Fibroblast of mammary gland (primary cell): ENCODE measurements around the gene BLCAP.
A peak's percentile ranks its signal among the peaks of the same experiment; 100 is the strongest.

ENCODE experiments used
- DNase-seq: peaks from one replicate; pipeline ENCODE4 v3.0.0-alpha.2; 2010; ENCODE audit warnings: low read depth
- H3K4me3 ChIP-seq: 2 replicates; pipeline ENCODE4 v1.5.1; 2011; ENCODE audit warnings: low read depth, mild to moderate bottlenecking, low read length, moderate library complexity; ENCODE audit not compliant: control insufficient read depth
- TF ChIP-seq, protein P1 (sequence below): conservative IDR thresholded peaks from 2 replicates; pipeline ENCODE4 v1.5.1; 2011; ENCODE audit warnings: low read depth, low read length, inconsistent platforms; ENCODE audit not compliant: control insufficient read depth, insufficient read depth

Gene BLCAP

GRCh38 chr20:37520419-37520955, 7.2 kb downstream of the BLCAP start:
- TF ChIP-seq, protein P1, sequence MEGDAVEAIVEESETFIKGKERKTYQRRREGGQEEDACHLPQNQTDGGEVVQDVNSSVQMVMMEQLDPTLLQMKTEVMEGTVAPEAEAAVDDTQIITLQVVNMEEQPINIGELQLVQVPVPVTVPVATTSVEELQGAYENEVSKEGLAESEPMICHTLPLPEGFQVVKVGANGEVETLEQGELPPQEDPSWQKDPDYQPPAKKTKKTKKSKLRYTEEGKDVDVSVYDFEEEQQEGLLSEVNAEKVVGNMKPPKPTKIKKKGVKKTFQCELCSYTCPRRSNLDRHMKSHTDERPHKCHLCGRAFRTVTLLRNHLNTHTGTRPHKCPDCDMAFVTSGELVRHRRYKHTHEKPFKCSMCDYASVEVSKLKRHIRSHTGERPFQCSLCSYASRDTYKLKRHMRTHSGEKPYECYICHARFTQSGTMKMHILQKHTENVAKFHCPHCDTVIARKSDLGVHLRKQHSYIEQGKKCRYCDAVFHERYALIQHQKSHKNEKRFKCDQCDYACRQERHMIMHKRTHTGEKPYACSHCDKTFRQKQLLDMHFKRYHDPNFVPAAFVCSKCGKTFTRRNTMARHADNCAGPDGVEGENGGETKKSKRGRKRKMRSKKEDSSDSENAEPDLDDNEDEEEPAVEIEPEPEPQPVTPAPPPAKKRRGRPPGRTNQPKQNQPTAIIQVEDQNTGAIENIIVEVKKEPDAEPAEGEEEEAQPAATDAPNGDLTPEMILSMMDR = no peak

DNA sequence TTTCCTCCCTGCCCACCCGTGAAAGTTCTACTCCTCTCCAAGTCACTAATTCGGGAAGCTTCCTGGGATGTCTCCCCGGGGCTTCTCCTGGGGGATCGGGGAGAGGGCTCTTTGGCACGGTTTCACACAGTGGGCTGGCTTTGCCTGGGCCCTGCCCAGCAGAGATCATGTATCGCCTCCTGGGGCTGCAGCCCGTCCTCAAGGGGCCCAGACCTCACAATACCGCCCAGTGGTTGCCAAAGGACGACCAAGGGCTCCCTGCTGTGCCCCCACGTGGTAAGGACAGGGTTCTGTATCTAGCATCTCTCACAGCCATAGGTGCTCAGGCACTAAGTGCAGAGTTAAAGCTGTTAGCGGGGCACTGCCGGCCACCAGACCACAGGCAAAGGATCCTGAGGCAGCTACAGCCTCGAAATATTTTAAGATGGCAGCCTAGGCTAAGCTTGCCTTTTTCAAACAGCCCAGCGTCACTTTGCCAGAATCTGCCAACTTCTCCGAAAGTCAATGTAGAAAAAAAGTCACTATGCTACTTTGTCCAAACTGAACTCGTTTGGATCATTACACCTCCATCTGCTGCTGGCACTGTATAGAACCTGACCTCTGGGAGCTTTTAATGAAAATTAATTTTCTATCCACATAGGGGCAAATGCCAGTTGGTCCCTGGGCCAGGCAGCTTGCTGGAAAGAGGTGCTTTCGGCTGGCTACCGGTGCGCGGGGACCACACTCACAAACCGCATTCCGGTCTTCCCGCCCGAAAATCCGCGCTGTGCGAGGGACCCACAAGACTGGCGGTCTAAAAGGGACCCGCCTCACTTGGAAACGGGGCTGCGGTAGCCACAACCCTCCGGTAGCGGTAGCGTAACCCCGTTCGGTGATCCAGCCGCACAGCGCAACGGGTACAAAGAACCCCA, 7.9 kb downstream of the BLCAP start:
- H3K4me3 ChIP-seq = no peak overlapping the region
- TF ChIP-seq, protein P1 = no peak

More at GRCh38 chr20:37520419-37520955, 7.2 kb downstream of the BLCAP start:
- no peak for DNase-seq
- H3K4me3 ChIP-seq = no peak overlapping the region

DNA sequence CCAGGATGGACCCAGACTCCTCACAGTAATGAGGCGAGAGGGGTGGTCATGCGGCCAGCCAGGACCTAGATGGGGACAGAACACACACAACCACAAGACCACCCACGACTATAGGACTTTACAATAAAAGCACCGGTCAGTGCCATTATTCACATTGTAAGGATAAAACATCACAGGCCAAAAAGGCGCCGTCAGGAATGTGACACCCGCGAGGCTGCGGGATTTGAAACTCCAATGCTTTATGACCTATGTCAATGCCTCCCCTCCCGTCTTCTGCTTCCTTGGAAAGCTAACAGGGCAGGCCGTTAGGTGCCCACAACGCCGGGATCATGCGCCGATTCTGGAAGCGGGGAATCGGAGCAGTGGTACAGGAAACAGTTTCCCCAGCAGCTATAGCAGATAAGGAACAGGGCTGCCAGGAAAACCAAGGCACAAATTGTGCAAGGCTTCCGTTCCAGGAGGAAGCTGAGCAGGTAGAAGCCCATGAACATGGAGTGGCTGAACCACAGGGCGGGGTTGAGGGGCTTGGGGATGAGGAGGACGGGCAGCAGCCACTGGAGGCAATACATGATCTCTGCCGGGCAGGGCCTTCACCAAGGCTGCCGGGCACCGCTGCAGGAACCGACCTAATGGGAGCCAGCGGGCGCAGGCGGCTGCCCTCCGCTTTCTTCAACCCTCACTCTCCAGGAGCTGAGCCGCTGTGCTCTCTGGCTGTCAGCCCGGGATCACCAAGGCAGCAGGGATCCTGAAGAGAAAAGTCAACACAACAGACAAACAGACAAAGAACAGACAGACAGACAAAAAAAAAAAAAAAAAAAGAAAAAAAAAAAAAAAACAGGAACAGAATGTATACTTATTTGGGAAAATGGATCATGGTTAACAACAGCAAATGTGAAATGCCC, 8.8 kb downstream of the BLCAP start:
- TF ChIP-seq, protein P1 = no peak
- DNase-seq = no peak
- no peak overlapping the region for H3K4me3 ChIP-seq

More for the DNA sequence above, 7.9 kb downstream of the BLCAP start:
- DNase-seq = no peak

- no peak for DNase-seq
- no peak overlapping the region for H3K4me3 ChIP-seq
Measured at GRCh38 chr20:37518059-37518458, 9.6 kb downstream of the BLCAP start.

DNA sequence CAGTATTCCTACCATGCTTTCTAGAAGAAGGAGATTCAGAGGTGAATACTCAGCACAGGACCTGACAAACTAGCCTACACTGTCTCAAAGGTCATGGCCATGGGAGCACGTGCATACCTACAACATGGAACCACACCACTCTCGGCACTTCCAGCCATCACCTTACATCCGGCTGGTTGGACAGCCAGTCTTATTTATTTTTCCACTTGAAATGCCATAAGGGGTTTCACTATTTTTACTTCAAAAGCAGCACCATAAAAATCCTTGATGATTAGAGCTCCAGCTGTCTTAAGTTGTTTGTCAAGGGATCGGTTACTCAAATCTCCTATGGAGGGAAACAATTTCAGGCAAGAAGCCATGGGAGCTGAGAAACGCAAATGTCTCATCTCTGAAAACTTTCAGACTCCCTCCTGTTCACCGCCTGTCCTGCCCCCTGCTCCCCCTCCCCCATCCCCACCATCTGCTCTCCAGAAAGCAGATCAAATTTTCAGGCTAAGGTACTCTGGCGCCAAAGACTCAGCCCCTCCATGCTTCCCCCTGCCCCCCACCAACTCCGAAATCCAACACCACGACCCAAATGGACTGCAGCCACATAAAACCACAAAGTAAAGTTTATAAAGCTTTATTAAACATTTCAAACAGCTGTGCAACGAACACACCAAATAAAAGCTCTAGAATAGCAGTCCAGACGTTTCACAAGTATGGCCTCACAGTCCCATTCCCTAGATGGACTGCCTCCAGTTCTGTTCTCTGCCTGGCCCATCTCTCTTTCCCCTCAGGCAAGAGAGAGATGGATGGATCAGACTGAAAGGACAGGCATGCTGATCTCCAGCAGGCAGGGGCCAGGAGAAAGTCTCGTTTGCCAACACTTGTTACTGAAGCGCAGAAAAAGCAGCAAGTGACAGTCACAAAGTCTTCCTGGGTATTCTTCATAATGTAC, 10.6 kb downstream of the BLCAP start:
- TF ChIP-seq, protein P1 = no peak
- DNase-seq = peak; percentile 47
- H3K4me3 ChIP-seq = no peak overlapping the region

More at GRCh38 chr20:37518059-37518458, 9.6 kb downstream of the BLCAP start:
- TF ChIP-seq, protein P1 = no peak
